GM21526 (cell line): ENCODE results near the gene GADD45A.

Experiments
- ATAC-seq: cut with Tn5 transposase; IDR thresholded peaks from one replicate; pipeline ENCODE4 v1.9.1; 2021; ENCODE audit warnings: moderate library complexity; ENCODE audit not compliant: unreplicated experiment, low FRiP score

The GADD45A gene

GRCh38 chr1:67687649-67688048, 2.6 kb downstream of the GADD45A start:
- ATAC-seq = no peak

GRCh38 chr1:67688526-67689219, 3.7 kb downstream of the GADD45A start:
- no peak for ATAC-seq

GRCh38 chr1:67689267-67690017, 4.4 kb downstream of the GADD45A start:
- no peak for ATAC-seq

GRCh38 chr1:67690018-67690363, 5.0 kb downstream of the GADD45A start:
- no peak for ATAC-seq

GRCh38 chr1:67690411-67690810, 5.4 kb downstream of the GADD45A start:
- no peak for ATAC-seq

- ATAC-seq = no peak
These were observed 6.7 kb downstream of the GADD45A start for GRCh38 chr1:67691712-67692111.

GRCh38 chr1:67695963-67696362, 11.0 kb downstream of the GADD45A start:
- no peak for ATAC-seq

GRCh38 chr1:67696708-67697107, 11.7 kb downstream of the GADD45A start:
- no peak for ATAC-seq

GRCh38 chr1:67700220-67700619, 15.2 kb downstream of the GADD45A start:
- ATAC-seq = no peak

- peak; percentile 53 for ATAC-seq
These were observed 15.8 kb downstream of the GADD45A start for GRCh38 chr1:67700692-67701410.

- ATAC-seq = no peak
These were observed 16.9 kb downstream of the GADD45A start for GRCh38 chr1:67701876-67702275.

- no peak for ATAC-seq
These were observed 19.4 kb downstream of the GADD45A start for GRCh38 chr1:67704351-67704750.

- no peak for ATAC-seq
These were observed 20.9 kb downstream of the GADD45A start for GRCh38 chr1:67705735-67706453.

GRCh38 chr1:67708606-67709005, 23.6 kb downstream of the GADD45A start:
- ATAC-seq = no peak

GRCh38 chr1:67710417-67710816, 25.4 kb downstream of the GADD45A start:
- ATAC-seq = no peak

GRCh38 chr1:67711158-67711854, 26.3 kb downstream of the GADD45A start:
- no peak for ATAC-seq

- ATAC-seq = no peak
These were observed 26.8 kb downstream of the GADD45A start for GRCh38 chr1:67711855-67712212.

GRCh38 chr1:67713057-67713846, 28.3 kb downstream of the GADD45A start:
- ATAC-seq = no peak

GRCh38 chr1:67715819-67716218, 30.8 kb downstream of the GADD45A start:
- ATAC-seq = no peak

GRCh38 chr1:67716800-67717199, 31.8 kb downstream of the GADD45A start:
- ATAC-seq = no peak
